Measurements from ENCODE around the gene DENND10. TPM values are rescaled to one million over a fixed set of nuclear protein-coding genes. Genes with fewer than 3 reads are reported as not detected.
"Not testable (repeated sequence)": the region's sequence is repeated elsewhere in the genome, so short reads cannot be mapped to it uniquely, and the experiment has no call there.

DENND10 gene
- total RNA-seq, 1 experiment from 2014 or later: 15.8 TPM

DNA sequence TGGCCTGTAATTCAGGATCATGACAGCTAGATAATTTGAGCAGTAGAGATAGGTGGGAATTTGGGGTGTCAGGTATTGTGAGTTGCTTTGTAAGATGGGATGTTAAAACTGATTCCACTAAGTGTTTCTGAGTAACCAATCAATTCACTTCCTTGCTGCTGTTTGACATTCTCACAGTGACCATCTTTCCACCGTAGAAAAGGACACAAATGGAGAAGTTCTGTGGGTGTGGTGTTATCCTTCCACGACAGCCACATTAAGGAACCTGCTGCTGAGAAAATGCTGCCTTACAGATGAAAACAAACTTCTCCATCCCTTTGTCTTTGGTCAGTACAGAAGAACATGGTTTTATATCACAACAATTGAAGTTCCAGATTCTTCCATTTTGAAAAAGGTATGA, 3.9 kb downstream of the DENND10 start:
- CTCF ChIA-PET: interaction anchor here (0.7 kb wide), 1 partner anchor 19 kb away, joined by 3 read pairs; no protein-coding TSS in a partner anchor

DNA sequence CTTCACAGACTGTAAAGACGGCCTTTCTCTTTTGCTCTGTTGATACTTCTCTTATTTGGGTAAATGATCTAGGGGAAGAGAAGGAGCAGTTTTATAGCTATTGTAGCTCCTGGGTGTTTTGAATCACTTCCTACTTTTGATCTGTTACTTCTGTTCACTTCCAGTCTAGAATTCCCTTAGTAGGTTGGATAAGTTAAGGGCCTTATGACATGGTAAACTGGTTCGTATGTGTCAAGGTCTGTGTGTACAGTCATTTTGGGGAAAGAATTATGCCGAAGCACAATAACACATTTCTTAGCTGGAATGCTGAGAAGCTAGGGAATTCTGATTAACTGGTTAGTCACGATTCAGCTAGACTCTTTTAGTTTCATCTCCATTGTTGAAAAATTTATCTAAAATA, 8.1 kb downstream of the DENND10 start:
- Mint-ChIP-seq H3K9me3 (ENCODE audit: low read depth, unreplicated experiment) (no peaks in the 10 kb centered on the region), H3K4me3 (ENCODE audit: low read depth, unreplicated experiment) (no peak overlapping the region), H3K4me1 (ENCODE audit: low read depth, unreplicated experiment) (no peaks in the 10 kb centered on the region), H3K27ac (ENCODE audit: unreplicated experiment) (no peak overlapping the region), H3K27me3 (ENCODE audit: unreplicated experiment) (no peaks in the 10 kb centered on the region), H3K36me3 (ENCODE audit: insufficient read depth, unreplicated experiment) (peaks cover 6% of the 10 kb centered on the region)
- BruUV-seq (replicated peaks): no TSS peak
- CTCF ChIA-PET: interaction anchor here (0.7 kb wide), 1 partner anchor 13 kb away, joined by 4 read pairs; no protein-coding TSS in a partner anchor
- TF ChIP-seq, protein P1, sequence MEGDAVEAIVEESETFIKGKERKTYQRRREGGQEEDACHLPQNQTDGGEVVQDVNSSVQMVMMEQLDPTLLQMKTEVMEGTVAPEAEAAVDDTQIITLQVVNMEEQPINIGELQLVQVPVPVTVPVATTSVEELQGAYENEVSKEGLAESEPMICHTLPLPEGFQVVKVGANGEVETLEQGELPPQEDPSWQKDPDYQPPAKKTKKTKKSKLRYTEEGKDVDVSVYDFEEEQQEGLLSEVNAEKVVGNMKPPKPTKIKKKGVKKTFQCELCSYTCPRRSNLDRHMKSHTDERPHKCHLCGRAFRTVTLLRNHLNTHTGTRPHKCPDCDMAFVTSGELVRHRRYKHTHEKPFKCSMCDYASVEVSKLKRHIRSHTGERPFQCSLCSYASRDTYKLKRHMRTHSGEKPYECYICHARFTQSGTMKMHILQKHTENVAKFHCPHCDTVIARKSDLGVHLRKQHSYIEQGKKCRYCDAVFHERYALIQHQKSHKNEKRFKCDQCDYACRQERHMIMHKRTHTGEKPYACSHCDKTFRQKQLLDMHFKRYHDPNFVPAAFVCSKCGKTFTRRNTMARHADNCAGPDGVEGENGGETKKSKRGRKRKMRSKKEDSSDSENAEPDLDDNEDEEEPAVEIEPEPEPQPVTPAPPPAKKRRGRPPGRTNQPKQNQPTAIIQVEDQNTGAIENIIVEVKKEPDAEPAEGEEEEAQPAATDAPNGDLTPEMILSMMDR (IDR thresholded peaks at IDR 0.05; ENCODE audit: unreplicated experiment): no peak
- intact Hi-C loops (cut with micrococcal nuclease; ENCODE audit: unreplicated experiment): no loop called here
- no peak for DNase-seq

More for the DNA sequence above, 3.9 kb downstream of the DENND10 start:
- H3K9me3 Mint-ChIP-seq (ENCODE audit: low read depth, unreplicated experiment); H3K4me3 Mint-ChIP-seq (ENCODE audit: low read depth, unreplicated experiment); H3K27me3 Mint-ChIP-seq (ENCODE audit: unreplicated experiment); intact Hi-C loops (cut with micrococcal nuclease; ENCODE audit: unreplicated experiment); DNase-seq; BruUV-seq (replicated peaks); H3K27ac Mint-ChIP-seq (ENCODE audit: unreplicated experiment): not testable (repeated sequence)
- Mint-ChIP-seq H3K4me1 (ENCODE audit: low read depth, unreplicated experiment) (peaks cover 15% of the 10 kb centered on the region), H3K36me3 (ENCODE audit: insufficient read depth, unreplicated experiment) (peaks cover 12% of the 10 kb centered on the region)

- Mint-ChIP-seq H3K9me3 (ENCODE audit: low read depth, unreplicated experiment) (no peaks in the 10 kb centered on the region), H3K4me1 (ENCODE audit: low read depth, unreplicated experiment) (no peaks in the 10 kb centered on the region), H3K36me3 (ENCODE audit: insufficient read depth, unreplicated experiment) (peaks cover 12% of the 10 kb centered on the region), H3K4me3 (ENCODE audit: low read depth, unreplicated experiment) (no peak overlapping the region), H3K27ac (ENCODE audit: unreplicated experiment) (no peak overlapping the region), H3K27me3 (ENCODE audit: unreplicated experiment) (no peaks in the 10 kb centered on the region)
- TF ChIP-seq, protein P1 (IDR thresholded peaks at IDR 0.05; ENCODE audit: unreplicated experiment): no peak
- intact Hi-C loops (cut with micrococcal nuclease; ENCODE audit: unreplicated experiment): no loop called here
- no peak for DNase-seq
- BruUV-seq (replicated peaks): no TSS peak
- CTCF ChIA-PET: no interaction called here
These were observed 10.1 kb downstream of the DENND10 start for GRCh38 chr10:119113751-119114732.

DNA sequence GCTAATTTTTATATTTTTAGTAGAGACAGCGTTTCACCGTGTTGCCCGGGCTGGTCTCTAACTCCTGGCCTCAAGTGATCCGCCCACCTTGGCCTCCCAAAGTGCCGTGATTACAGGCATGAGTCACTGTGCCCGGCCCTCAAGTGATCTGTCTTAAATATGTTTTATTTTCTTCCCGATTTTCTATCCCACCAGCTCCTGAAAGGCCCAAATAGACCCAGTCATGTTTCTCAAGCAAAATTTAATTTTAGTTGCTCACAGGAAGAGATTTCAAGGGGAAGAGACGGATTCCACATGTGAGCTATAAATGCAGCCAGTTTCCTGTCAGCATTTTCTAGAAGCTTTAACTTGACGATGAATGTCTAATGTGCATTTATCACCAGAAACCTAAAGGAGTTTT, 12.0 kb downstream of the DENND10 start:
- H3K36me3 Mint-ChIP-seq (ENCODE audit: insufficient read depth, unreplicated experiment): peaks cover 7% of the 10 kb centered on the region
- no peaks in the 10 kb centered on the region for H3K9me3 Mint-ChIP-seq (ENCODE audit: low read depth, unreplicated experiment)
- H3K27me3 Mint-ChIP-seq (ENCODE audit: unreplicated experiment): no peaks in the 10 kb centered on the region
- H3K4me3 Mint-ChIP-seq (ENCODE audit: low read depth, unreplicated experiment): no peak overlapping the region
- no peak for DNase-seq
- intact Hi-C loops (cut with micrococcal nuclease; ENCODE audit: unreplicated experiment): no loop called here
- no peak overlapping the region for H3K27ac Mint-ChIP-seq (ENCODE audit: unreplicated experiment)
- TF ChIP-seq, protein P1 (IDR thresholded peaks at IDR 0.05; ENCODE audit: unreplicated experiment): no peak
- CTCF ChIA-PET: no interaction called here
- no TSS peak for BruUV-seq (replicated peaks)
- H3K4me1 Mint-ChIP-seq (ENCODE audit: low read depth, unreplicated experiment): no peaks in the 10 kb centered on the region
